ENCODE results near the gene RXFP2. TPM values are rescaled to one million over a fixed set of nuclear protein-coding genes. Genes with fewer than 3 reads are reported as not detected.

The RXFP2 gene
- total RNA-seq, 1 donor from 2014 or later = not detected

DNA sequence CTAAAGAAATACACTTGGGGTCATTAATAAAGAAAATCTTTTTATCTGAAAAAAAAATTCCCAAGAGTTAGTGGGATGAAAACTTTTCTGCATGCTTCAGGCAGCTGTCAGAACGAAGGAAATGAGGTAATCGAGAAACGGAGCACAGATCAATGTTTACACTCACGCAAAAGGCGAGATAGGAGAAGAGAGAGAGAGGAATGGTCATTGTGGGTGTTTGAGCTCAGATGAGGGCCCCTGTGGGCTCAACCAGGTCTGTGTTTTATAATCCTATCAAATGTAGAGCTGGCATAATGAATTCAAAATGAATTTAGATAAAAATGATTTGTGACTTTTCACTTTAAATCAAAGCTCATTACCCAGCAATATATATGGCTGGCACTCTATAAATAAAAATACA lies 6.3 kb upstream of the RXFP2 start:
- H3K36me3 Mint-ChIP-seq (ENCODE audit: low read depth) = no peaks in the 10 kb centered on the region
- peaks cover 20% of the 10 kb centered on the region for H3K27me3 Mint-ChIP-seq (ENCODE audit: low read depth)

DNA sequence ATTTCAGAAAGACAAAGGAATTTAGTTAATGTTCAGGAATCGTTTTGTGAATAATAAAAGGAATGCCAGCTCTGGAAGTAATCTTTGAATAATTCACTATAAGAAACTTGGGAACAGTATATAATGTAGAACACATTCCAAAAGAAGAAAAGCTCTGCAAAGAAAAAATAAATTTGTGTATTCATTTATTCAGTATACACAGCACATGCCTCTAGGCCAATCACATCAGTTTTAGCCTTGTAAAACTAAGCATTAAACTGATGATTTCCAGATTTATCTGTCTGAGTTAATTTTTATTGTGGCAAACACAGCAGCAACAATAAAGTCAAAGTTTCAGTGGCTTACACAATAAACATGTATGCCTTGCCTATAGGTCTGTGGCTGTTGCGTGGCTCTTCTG lies 5.7 kb upstream of the RXFP2 start:
- DNase-seq (ENCODE audit: low spot score) = no peak
- H3K4me3 Mint-ChIP-seq (ENCODE audit: unreplicated experiment) = no peak overlapping the region
- H3K27me3 Mint-ChIP-seq (ENCODE audit: low read depth) = peaks cover 21% of the 10 kb centered on the region
- no peak overlapping the region for H3K27ac Mint-ChIP-seq (ENCODE audit: unreplicated experiment)
- no peaks in the 10 kb centered on the region for H3K9me3 Mint-ChIP-seq (ENCODE audit: low read depth)
- peaks cover 4% of the 10 kb centered on the region for H3K4me1 Mint-ChIP-seq (ENCODE audit: low read depth)
- no peaks in the 10 kb centered on the region for H3K36me3 Mint-ChIP-seq (ENCODE audit: low read depth)
- TF ChIP-seq, protein P1, sequence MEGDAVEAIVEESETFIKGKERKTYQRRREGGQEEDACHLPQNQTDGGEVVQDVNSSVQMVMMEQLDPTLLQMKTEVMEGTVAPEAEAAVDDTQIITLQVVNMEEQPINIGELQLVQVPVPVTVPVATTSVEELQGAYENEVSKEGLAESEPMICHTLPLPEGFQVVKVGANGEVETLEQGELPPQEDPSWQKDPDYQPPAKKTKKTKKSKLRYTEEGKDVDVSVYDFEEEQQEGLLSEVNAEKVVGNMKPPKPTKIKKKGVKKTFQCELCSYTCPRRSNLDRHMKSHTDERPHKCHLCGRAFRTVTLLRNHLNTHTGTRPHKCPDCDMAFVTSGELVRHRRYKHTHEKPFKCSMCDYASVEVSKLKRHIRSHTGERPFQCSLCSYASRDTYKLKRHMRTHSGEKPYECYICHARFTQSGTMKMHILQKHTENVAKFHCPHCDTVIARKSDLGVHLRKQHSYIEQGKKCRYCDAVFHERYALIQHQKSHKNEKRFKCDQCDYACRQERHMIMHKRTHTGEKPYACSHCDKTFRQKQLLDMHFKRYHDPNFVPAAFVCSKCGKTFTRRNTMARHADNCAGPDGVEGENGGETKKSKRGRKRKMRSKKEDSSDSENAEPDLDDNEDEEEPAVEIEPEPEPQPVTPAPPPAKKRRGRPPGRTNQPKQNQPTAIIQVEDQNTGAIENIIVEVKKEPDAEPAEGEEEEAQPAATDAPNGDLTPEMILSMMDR (IDR thresholded peaks at IDR 0.05) = no peak

More for the DNA sequence above, 6.3 kb upstream of the RXFP2 start:
- DNase-seq (ENCODE audit: low spot score) = no peak
- H3K27ac Mint-ChIP-seq (ENCODE audit: unreplicated experiment) = no peak overlapping the region
- H3K4me3 Mint-ChIP-seq (ENCODE audit: unreplicated experiment) = no peak overlapping the region
- TF ChIP-seq, protein P1 (IDR thresholded peaks at IDR 0.05) = no peak
- H3K4me1 Mint-ChIP-seq (ENCODE audit: low read depth) = peaks cover 4% of the 10 kb centered on the region
- no peaks in the 10 kb centered on the region for H3K9me3 Mint-ChIP-seq (ENCODE audit: low read depth)

DNA sequence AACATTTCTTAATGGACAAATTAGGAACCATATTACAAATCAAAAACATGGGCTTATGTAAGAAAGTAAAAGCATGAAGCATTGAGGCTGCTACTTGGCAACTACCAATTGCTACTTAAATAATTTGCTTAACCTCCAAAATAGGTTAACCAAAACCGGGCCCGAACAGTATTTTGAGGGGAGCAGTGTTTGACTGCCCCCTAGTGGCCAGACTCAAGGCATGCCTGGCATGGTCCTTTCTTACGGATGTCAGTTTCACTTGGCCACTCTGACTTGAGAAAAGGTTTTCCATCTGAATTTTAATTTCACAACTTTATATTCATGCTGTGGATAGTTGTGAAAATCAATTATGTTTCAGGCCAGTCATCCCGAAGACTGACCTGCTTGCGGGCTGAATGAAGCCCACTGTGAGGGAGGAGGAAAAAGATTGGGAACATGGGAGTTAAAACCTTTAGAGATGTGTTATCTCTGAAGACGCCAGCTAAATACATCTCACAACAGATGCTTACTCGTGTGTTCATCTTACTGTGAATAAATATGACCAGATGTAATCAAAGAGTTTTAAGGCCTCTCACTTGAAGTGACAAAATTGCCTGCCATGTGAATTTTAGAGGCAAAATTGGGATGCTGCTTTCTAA lies 2.9 kb downstream of the RXFP2 start:
- no peak for DNase-seq (ENCODE audit: low spot score)
- no peak overlapping the region for H3K4me3 Mint-ChIP-seq (ENCODE audit: unreplicated experiment)
- H3K36me3 Mint-ChIP-seq (ENCODE audit: low read depth) = peaks cover 3% of the 10 kb centered on the region
- TF ChIP-seq, protein P1 (IDR thresholded peaks at IDR 0.05) = peak; percentile 100
- peaks cover 16% of the 10 kb centered on the region for H3K27me3 Mint-ChIP-seq (ENCODE audit: low read depth)
- no peak overlapping the region for H3K27ac Mint-ChIP-seq (ENCODE audit: unreplicated experiment)
- H3K4me1 Mint-ChIP-seq (ENCODE audit: low read depth) = peaks cover 2% of the 10 kb centered on the region
- H3K9me3 Mint-ChIP-seq (ENCODE audit: low read depth) = no peaks in the 10 kb centered on the region

DNA sequence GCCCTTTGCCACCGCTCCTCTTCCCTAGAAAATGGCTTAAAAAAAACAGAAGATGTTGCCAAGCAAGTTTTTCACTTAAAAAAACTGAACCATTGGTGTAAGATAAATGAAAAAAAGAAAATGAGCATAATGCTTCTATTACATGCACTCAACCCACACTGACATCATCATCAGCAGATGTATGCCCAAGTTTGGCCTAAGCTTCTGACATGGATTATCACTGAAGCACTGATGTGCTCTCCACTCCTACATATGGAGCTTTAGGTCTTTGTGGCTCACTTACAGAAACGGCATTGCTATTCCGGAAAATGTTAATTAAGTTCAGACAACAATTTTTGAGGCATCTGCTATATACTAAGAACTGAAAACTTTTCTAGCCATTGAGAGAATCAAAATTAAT lies 8.0 kb downstream of the RXFP2 start:
- no peaks in the 10 kb centered on the region for H3K9me3 Mint-ChIP-seq (ENCODE audit: low read depth)
- peaks cover 3% of the 10 kb centered on the region for H3K36me3 Mint-ChIP-seq (ENCODE audit: low read depth)
- no peak for DNase-seq (ENCODE audit: low spot score)
- H3K4me3 Mint-ChIP-seq (ENCODE audit: unreplicated experiment) = no peak overlapping the region
- TF ChIP-seq, protein P1 (IDR thresholded peaks at IDR 0.05) = no peak
- H3K27me3 Mint-ChIP-seq (ENCODE audit: low read depth) = peaks cover 5% of the 10 kb centered on the region
- peaks cover 14% of the 10 kb centered on the region for H3K4me1 Mint-ChIP-seq (ENCODE audit: low read depth)
- H3K27ac Mint-ChIP-seq (ENCODE audit: unreplicated experiment) = no peak overlapping the region

DNA sequence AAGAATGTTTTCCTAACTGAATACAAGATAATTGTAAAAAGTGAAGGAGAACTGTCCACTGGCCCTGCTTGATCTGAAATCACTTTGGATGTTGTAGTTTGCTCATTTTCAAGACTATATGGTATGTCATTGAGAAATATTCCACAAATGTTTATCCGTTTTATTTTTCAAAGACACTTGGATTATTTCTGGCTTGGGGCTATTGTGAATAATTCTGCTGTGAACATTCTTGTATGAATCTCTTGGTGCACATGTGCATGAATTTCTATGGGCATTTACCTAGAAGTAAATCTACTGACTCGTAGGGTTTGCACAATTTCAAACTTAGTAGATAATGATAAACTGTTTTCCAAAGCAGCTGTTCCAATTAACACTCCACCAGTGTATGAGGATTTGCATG lies 8.6 kb downstream of the RXFP2 start:
- no peak for DNase-seq (ENCODE audit: low spot score)
- Mint-ChIP-seq H3K27me3 (ENCODE audit: low read depth) (peaks cover 4% of the 10 kb centered on the region), H3K4me1 (ENCODE audit: low read depth) (peaks cover 13% of the 10 kb centered on the region), H3K36me3 (ENCODE audit: low read depth) (peaks cover 3% of the 10 kb centered on the region), H3K27ac (ENCODE audit: unreplicated experiment) (no peak overlapping the region), H3K9me3 (ENCODE audit: low read depth) (no peaks in the 10 kb centered on the region), H3K4me3 (ENCODE audit: unreplicated experiment) (no peak overlapping the region)
- TF ChIP-seq, protein P1 (IDR thresholded peaks at IDR 0.05) = no peak

Measured in chondrocyte (in vitro differentiated cells).